GM12801 (cell line): Measurements from ENCODE around the gene CDC14B.

Source experiments
- CTCF ChIP-seq: IDR thresholded peaks from one replicate; pipeline ENCODE4 v1.5.1; 2011; ENCODE audit warnings: control low read depth; ENCODE audit not compliant: insufficient read length; ENCODE audit errors: extremely low read depth

Gene CDC14B

GRCh38 chr9:96574455-96574854, 45.2 kb downstream of the CDC14B start:
- TF ChIP-seq CTCF, result no peak

GRCh38 chr9:96567203-96567700, 52.4 kb downstream of the CDC14B start:
- no peak for TF ChIP-seq CTCF

- TF ChIP-seq CTCF, result no peak
Measured at GRCh38 chr9:96566498-96567202, 53.0 kb downstream of the CDC14B start.

- no peak for TF ChIP-seq CTCF
Measured at GRCh38 chr9:96565671-96566497, 53.8 kb downstream of the CDC14B start.

- TF ChIP-seq CTCF, result no peak
Measured at GRCh38 chr9:96564217-96564616, 55.4 kb downstream of the CDC14B start.

GRCh38 chr9:96559339-96559943, 60.2 kb downstream of the CDC14B start:
- no peak for TF ChIP-seq CTCF

- no peak for TF ChIP-seq CTCF
Measured at GRCh38 chr9:96557921-96558320, 61.7 kb downstream of the CDC14B start.
